Body of pancreas (tissue), 4 donors: ENCODE data around the gene VSIG2. TPM values are rescaled to one million over a fixed set of nuclear protein-coding genes. Genes with fewer than 3 reads are reported as not detected.
A peak's percentile ranks its signal among the peaks of the same experiment; 100 is the strongest.

Experiments
- ATAC-seq: fragments of 150-250 bp; one replicate; pipeline ENCODE4 v1.9.1; 2016
- DNase-seq, 4 donors: peaks; one replicate each; pipeline ENCODE4 v3.0.0-alpha.2; 2019
- H3K27ac ChIP-seq, 4 donors: fragments of 200-600 bp; sonication (generic); 1 replicate in 3 of 4; 2 replicates in 1 of 4; pipeline versions ENCODE4 v1.5.1 to v1.6.1; 2016 to 2019; ENCODE audit warnings: mild to moderate bottlenecking in 1 of 4, mixed read lengths in 1 of 4, moderate library complexity in 1 of 4
- H3K27me3 ChIP-seq, 2 donors: fragments of 200-600 bp; sonication (generic); one replicate each; pipeline ENCODE4 v1.6.0; 2016; ENCODE audit warnings: mild to moderate bottlenecking in 1 of 2
- H3K36me3 ChIP-seq, 2 donors: fragments of 200-600 bp; sonication (generic); replicated peaks in 1 of 2; 2 replicates each; pipeline ENCODE4 v1.5.1; 2016; ENCODE audit warnings: low read depth in 2 of 2; ENCODE audit not compliant: insufficient read depth in 1 of 2
- H3K4me1 ChIP-seq: fragments of 200-600 bp; sonication (generic); one replicate; pipeline ENCODE4 v1.6.0; 2016
- H3K4me3 ChIP-seq, 2 donors: fragments of 200-600 bp; sonication (generic); 1 replicate in 1 of 2; 2 replicates in 1 of 2; pipeline ENCODE4 v1.5.1; 2016 to 2019
- H3K9me3 ChIP-seq, 3 donors: fragments of 200-600 bp; sonication (generic); 1 replicate in 2 of 3; 2 replicates in 1 of 3; pipeline ENCODE4 v1.5.1; 2016
- POLR2A ChIP-seq, 3 donors: fragments of 450-650 bp; IDR thresholded peaks; one replicate each; pipeline ENCODE4 v1.6.1; 2016; ENCODE audit warnings: antibody characterized with exemption in 3 of 3, mild to moderate bottlenecking in 2 of 3
- WGBS, 2 donors: methylation state at CpG; one replicate each; pipeline ENCODE4 v1.1.5; 2017; 5-methylcytosine and 5-hydroxymethylcytosine counted together
- intact Hi-C: fragments of 100-400 bp; cut with DNase I; formaldehyde crosslinking; loops from one replicate; pipeline ENCODE4 v1.15.1; 2023
- total RNA-seq, 2 donors: library from RNA; depleted of rRNA; stranded (reverse); fragments of >200 nt; gene quantifications; one replicate each; pipeline ENCODE4 v1.1.0, GENCODE V29; 2016
- TF ChIP-seq, protein P1 (sequence below), 7 experiments: fragments of 450-650 bp in 4 of 7; fragments of 200-600 bp in 3 of 7; sonication (generic) in 3 of 7; IDR thresholded peaks; one replicate each; pipeline ENCODE4 v1.5.1; 2016 to 2019; ENCODE audit warnings: antibody characterized with exemption in 7 of 7

VSIG2 gene
- total RNA-seq, 2 donors from 2014 or later: 7.0 TPM; not detected in 1

DNA sequence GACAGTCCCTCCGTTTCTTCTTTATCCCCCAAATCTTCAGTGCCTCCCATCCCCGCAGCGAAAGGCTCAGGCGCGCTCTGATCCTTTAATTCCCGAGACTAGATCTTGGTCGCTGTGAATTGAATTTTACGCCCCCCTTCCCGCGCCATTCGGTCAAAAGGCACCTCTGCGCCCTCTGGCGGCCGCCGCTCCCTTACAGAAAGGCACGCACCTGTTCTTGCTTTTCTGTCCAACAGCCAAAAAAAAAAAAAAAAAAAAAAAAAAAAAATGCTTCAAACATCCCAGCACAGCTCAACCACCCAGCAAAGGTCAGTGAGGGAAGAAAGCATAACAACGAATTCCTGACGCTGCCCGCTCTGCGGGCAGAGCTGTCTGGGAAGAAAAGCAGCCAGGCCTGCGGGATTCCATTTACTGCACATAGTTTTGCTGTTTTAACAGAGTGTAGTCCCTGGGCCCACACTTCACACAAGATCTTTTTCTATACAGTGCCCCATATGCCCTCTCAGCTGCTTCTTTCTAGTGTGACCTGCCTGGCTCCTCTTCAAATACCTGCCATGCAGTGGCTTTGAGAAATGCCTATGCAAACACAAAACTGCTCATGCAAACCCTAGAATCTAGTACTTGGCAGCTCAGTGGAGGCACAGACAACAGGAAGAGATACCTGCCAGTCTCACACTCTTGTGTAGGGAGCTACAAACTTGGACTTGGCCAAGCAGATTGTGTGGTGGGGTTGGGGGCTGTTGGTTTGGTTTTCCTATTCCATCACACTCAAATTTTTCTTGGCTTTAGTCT is 11.3 kb upstream of the VSIG2 start:
- intact Hi-C loops: loop anchor here (10.0 kb wide), 1 partner anchor 99 kb away; no protein-coding TSS in a partner anchor
- peaks cover 57% of the 10 kb centered on the region for H3K4me1 ChIP-seq
- ATAC-seq (peak; percentile 56), DNase-seq (peak; percentile 88 to 93 (median 90))
- H3K27ac ChIP-seq: peak overlapping the region; percentile 55 to 81 (median 60)
- no peak for TF ChIP-seq POLR2A (IDR thresholded peaks at IDR 0.05)
- TF ChIP-seq, protein P1, sequence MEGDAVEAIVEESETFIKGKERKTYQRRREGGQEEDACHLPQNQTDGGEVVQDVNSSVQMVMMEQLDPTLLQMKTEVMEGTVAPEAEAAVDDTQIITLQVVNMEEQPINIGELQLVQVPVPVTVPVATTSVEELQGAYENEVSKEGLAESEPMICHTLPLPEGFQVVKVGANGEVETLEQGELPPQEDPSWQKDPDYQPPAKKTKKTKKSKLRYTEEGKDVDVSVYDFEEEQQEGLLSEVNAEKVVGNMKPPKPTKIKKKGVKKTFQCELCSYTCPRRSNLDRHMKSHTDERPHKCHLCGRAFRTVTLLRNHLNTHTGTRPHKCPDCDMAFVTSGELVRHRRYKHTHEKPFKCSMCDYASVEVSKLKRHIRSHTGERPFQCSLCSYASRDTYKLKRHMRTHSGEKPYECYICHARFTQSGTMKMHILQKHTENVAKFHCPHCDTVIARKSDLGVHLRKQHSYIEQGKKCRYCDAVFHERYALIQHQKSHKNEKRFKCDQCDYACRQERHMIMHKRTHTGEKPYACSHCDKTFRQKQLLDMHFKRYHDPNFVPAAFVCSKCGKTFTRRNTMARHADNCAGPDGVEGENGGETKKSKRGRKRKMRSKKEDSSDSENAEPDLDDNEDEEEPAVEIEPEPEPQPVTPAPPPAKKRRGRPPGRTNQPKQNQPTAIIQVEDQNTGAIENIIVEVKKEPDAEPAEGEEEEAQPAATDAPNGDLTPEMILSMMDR (IDR thresholded peaks at IDR 0.05): peak; percentile 55 to 93 (median 73)
- no peaks in the 10 kb centered on the region for H3K36me3 ChIP-seq
- 2% methylated on average over 15 to 21 of the region's 21 CpGs for WGBS, 2 donors
- H3K27me3 ChIP-seq: peaks cover 0 to 23% of the 10 kb centered on the region in 2 donors
- no peaks in the 10 kb centered on the region for H3K9me3 ChIP-seq
- peak overlapping the region in 1 of 2 donors; percentile 21 for H3K4me3 ChIP-seq

DNA sequence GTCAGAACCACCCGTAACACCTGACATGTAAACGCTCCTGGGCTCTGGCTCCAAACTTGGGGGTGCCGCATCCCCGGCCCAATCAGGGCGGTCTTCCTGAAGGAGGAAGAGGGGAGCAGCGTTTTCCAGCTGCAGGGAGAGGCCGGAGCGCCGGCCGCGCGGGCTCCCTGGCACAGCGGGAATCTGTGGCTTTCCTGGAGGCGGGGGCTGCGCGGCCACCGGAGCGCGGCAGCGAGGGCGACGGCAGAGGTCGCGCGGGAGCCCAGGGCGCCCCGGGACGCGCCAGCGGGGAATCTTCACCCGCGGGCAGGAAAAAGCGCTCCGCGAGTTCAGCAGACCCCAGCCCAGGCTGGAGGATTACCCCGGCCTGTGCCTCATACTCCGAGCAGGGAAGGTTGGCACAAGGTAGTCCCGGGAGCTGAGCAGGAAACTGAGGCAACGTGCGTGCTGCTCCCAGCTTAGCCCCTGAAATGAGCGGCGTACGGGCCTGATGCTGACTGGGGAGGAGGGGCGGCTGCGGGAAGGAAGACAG is 10.6 kb upstream of the VSIG2 start:
- intact Hi-C loops: loop anchor here (10.0 kb wide), 1 partner anchor 98 kb away; no protein-coding TSS in a partner anchor
- Histone ChIP-seq H3K4me1 (peaks cover 61% of the 10 kb centered on the region), H3K4me3 (peak overlapping the region in 1 of 2 donors; percentile 21), H3K27me3 (peaks cover 0 to 23% of the 10 kb centered on the region in 2 donors), H3K27ac (peak overlapping the region; percentile 55 to 81 (median 60)), H3K36me3 (no peaks in the 10 kb centered on the region), H3K9me3 (no peaks in the 10 kb centered on the region)
- WGBS, 2 donors: 0 to 1% methylated on average over 10 to 42 of the region's 45 CpGs
- ATAC-seq: peak; percentile 17
- DNase-seq: peak in 2 of 4 donors; percentile 31 to 36
- TF ChIP-seq, protein P1 (IDR thresholded peaks at IDR 0.05): no peak
- TF ChIP-seq POLR2A (IDR thresholded peaks at IDR 0.05): peak in 1 of 3 donors; percentile 13

DNA sequence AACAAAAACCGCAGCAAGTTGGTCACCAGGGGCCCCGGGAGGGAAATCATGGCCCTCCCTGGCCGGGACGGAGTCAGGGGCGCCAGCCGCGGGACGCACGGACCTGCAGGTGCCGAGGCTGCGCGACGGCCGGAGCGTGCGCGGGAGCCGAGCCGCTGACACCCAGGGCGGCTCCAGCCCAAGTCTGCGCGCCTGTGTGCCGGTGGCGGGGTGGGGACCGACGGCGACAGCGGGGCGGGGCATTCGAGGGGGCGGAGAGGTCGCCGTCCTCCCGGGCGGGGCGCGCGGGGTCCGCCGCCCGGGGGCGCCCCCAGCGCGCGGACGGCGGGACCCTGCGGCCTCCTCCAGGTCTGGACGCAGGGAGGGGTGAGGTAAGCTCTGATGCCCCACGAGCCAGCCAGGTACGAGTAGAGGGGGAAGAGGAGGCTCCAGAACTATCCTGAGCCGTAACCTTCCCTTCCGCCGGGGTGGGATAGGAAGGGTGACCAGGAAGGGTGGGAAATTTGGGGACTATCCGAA is 10.1 kb upstream of the VSIG2 start, which contains the start of gene ESAM:
Gene ESAM, minus strand, starts transcription at position 186 of the 519 bp plus-strand sequence. Its CDS starts 136 bp downstream, at position 50.
- TF ChIP-seq, protein P1 (IDR thresholded peaks at IDR 0.05): no peak
- TF ChIP-seq POLR2A (IDR thresholded peaks at IDR 0.05): peak; percentile 38 to 52 (median 40)

GRCh38 chr11:124761301-124762104 is 9.4 kb upstream of the VSIG2 start:
- 19 to 28% methylated on average over 16 to 25 of the region's 25 CpGs for WGBS, 2 donors
- ATAC-seq (no peak), DNase-seq (no peak)
- Histone ChIP-seq H3K36me3 (no peaks in the 10 kb centered on the region), H3K4me3 (peak overlapping the region in 1 of 2 donors; percentile 13), H3K9me3 (no peaks in the 10 kb centered on the region), H3K4me1 (peaks cover 61% of the 10 kb centered on the region), H3K27ac (peak overlapping the region in 3 of 4 donors; percentile 56 to 81 (median 63)), H3K27me3 (peaks cover 0 to 23% of the 10 kb centered on the region in 2 donors)
- TF ChIP-seq POLR2A (IDR thresholded peaks at IDR 0.05): no peak
- TF ChIP-seq, protein P1 (IDR thresholded peaks at IDR 0.05): no peak
- intact Hi-C loops: loop anchor here (10.0 kb wide), 1 partner anchor 97 kb away; no protein-coding TSS in a partner anchor

More for the DNA sequence above, 10.1 kb upstream of the VSIG2 start, which contains the start of gene ESAM:
- intact Hi-C loops: loop anchor here (10.0 kb wide), 1 partner anchor 97 kb away; no protein-coding TSS in a partner anchor
- ATAC-seq (peak; percentile 47), DNase-seq (peak; percentile 48 to 65 (median 53))
- H3K4me1 ChIP-seq: peaks cover 61% of the 10 kb centered on the region
- 0% methylated on average over 1 to 34 of the region's 55 CpGs for WGBS, 2 donors
- H3K4me3 ChIP-seq: peak within 1 kb of the TSS in 1 of 2 donors; percentile 21
- no peaks in the 10 kb centered on the region for H3K36me3 ChIP-seq
- peak within 1 kb of the TSS; percentile 55 to 81 (median 60) for H3K27ac ChIP-seq
- H3K27me3 ChIP-seq: peaks cover 0 to 23% of the 10 kb centered on the region in 2 donors
- no peaks in the 10 kb centered on the region for H3K9me3 ChIP-seq
